Thoracic aorta (tissue), 2 donors: ENCODE data around the gene HOXC5. TPM values are rescaled to one million over a fixed set of nuclear protein-coding genes. Genes with fewer than 3 reads are reported as not detected.

Source experiments
- ATAC-seq: fragments of 150-250 bp; one replicate; pipeline ENCODE4 v1.8.0; 2017; ENCODE audit warnings: low read depth; ENCODE audit not compliant: insufficient number of reproducible peaks, low FRiP score
- DNase-seq: peaks from one replicate; pipeline ENCODE4 v3.0.0-alpha.2; 2020; ENCODE audit warnings: low spot score
- H3K27ac ChIP-seq, 2 donors: fragments of 200-600 bp; sonication (generic); 1 replicate in 1 of 2; 2 replicates in 1 of 2; pipeline ENCODE4 v1.5.1; 2016; ENCODE audit warnings: mild to moderate bottlenecking in 2 of 2, moderate library complexity in 2 of 2
- H3K27me3 ChIP-seq: fragments of 200-600 bp; sonication (generic); replicated peaks from 2 replicates; pipeline ENCODE4 v1.6.0; 2016; ENCODE audit warnings: mild to moderate bottlenecking; ENCODE audit not compliant: insufficient read depth
- H3K36me3 ChIP-seq: fragments of 200-600 bp; sonication (generic); one replicate; pipeline ENCODE4 v1.5.1; 2016
- H3K4me1 ChIP-seq, 2 donors: fragments of 200-600 bp; sonication (generic); 1 replicate in 1 of 2; 2 replicates in 1 of 2; pipeline versions ENCODE4 v1.5.1 to v1.6.0; 2016; ENCODE audit warnings: low read depth in 2 of 2, mild to moderate bottlenecking in 1 of 2; ENCODE audit not compliant: control insufficient read depth in 1 of 2
- H3K4me3 ChIP-seq: fragments of 200-600 bp; sonication (generic); 2 replicates; pipeline ENCODE4 v1.5.1; 2016; ENCODE audit warnings: mild to moderate bottlenecking
- H3K9me3 ChIP-seq: fragments of 200-600 bp; sonication (generic); 2 replicates; pipeline ENCODE4 v1.5.1; 2016
- total RNA-seq, 2 donors: library from RNA; depleted of rRNA; stranded (reverse); fragments of >200 nt; gene quantifications; one replicate each; pipeline versions ENCODE4 v1.1.0 to v1.2.3, GENCODE V29; 2016
- TF ChIP-seq, protein P1 (sequence below): fragments of 200-600 bp; sonication (generic); IDR thresholded peaks from one replicate; pipeline ENCODE4 v1.5.1; 2019; ENCODE audit warnings: antibody characterized with exemption

The HOXC5 gene
- total RNA-seq, 2 donors from 2014 or later, result 1.8 TPM; not detected in 1

DNA sequence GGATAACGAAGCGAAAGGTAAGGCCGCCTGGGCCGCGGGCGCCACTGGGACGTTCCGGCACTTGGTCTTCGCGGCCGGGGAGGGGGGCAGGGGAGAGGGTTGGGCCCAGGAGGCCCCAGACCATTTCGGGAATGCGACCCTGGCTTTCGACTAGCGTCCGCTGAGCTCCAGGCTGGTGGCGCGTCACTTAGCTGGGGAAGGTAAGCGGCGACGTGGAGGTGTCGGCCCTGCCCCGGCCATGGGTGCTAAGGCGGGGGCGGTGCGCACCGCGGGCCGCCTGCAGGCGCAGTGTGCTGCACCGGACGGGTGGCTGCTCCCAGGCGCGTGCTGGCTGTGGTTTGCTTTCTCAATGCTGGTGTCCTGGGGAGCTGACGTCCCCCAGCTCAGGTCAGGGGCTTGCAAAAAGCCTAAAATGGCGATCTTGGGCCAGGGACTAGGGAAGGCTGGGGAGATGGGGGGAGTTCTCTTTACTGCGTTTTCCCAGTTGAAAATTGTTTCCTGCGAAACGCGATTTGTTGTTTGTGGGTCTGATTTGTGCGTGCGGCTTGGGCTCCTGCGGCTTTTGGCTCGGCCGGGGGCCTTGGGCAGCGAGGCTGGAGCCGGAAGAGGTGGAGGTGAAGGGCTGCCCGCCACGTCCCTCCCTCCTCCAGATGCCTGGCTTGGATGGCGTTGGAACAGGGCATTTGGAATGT is 46.7 kb upstream of the HOXC5 start:
- TF ChIP-seq, protein P1, sequence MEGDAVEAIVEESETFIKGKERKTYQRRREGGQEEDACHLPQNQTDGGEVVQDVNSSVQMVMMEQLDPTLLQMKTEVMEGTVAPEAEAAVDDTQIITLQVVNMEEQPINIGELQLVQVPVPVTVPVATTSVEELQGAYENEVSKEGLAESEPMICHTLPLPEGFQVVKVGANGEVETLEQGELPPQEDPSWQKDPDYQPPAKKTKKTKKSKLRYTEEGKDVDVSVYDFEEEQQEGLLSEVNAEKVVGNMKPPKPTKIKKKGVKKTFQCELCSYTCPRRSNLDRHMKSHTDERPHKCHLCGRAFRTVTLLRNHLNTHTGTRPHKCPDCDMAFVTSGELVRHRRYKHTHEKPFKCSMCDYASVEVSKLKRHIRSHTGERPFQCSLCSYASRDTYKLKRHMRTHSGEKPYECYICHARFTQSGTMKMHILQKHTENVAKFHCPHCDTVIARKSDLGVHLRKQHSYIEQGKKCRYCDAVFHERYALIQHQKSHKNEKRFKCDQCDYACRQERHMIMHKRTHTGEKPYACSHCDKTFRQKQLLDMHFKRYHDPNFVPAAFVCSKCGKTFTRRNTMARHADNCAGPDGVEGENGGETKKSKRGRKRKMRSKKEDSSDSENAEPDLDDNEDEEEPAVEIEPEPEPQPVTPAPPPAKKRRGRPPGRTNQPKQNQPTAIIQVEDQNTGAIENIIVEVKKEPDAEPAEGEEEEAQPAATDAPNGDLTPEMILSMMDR, result no peak
- Histone ChIP-seq H3K27ac (peak overlapping the region in 1 of 2 donors; percentile 33), H3K36me3 (no peaks in the 10 kb centered on the region), H3K4me3 (peak overlapping the region; percentile 68), H3K27me3 (peaks cover 73% of the 10 kb centered on the region), H3K4me1 (peaks cover 15 to 32% of the 10 kb centered on the region in 2 donors), H3K9me3 (no peaks in the 10 kb centered on the region)
- no peak for ATAC-seq
- DNase-seq, result no peak

- H3K27me3 ChIP-seq, result peaks cover 75% of the 10 kb centered on the region
Observed at GRCh38 chr12:53986686-53987483, 46.0 kb upstream of the HOXC5 start.

GRCh38 chr12:53987787-53988230 is 45.0 kb upstream of the HOXC5 start:
- H3K4me3 ChIP-seq, result no peak overlapping the region
- no peak for ATAC-seq
- no peaks in the 10 kb centered on the region for H3K36me3 ChIP-seq
- peaks cover 15 to 36% of the 10 kb centered on the region in 2 donors for H3K4me1 ChIP-seq
- TF ChIP-seq, protein P1, result no peak
- peaks cover 76% of the 10 kb centered on the region for H3K27me3 ChIP-seq
- no peaks in the 10 kb centered on the region for H3K9me3 ChIP-seq
- no peak for DNase-seq
- H3K27ac ChIP-seq, result peak overlapping the region in 1 of 2 donors; percentile 24

More at GRCh38 chr12:53986686-53987483, 46.0 kb upstream of the HOXC5 start:
- H3K27ac ChIP-seq, result peak overlapping the region in 1 of 2 donors; percentile 33
- H3K9me3 ChIP-seq, result no peaks in the 10 kb centered on the region
- TF ChIP-seq, protein P1, result no peak
- no peak for DNase-seq
- peaks cover 15 to 36% of the 10 kb centered on the region in 2 donors for H3K4me1 ChIP-seq
- no peaks in the 10 kb centered on the region for H3K36me3 ChIP-seq
- ATAC-seq, result no peak
- H3K4me3 ChIP-seq, result no peak overlapping the region

GRCh38 chr12:53988541-53989226 is 44.2 kb upstream of the HOXC5 start:
- Histone ChIP-seq H3K36me3 (no peaks in the 10 kb centered on the region), H3K4me1 (peaks cover 15 to 36% of the 10 kb centered on the region in 2 donors), H3K27me3 (peaks cover 82% of the 10 kb centered on the region), H3K4me3 (no peak overlapping the region), H3K9me3 (no peaks in the 10 kb centered on the region), H3K27ac (peak overlapping the region in 1 of 2 donors; percentile 24)
- no peak for DNase-seq
- TF ChIP-seq, protein P1, result no peak
- ATAC-seq, result no peak
